Right ventricle myocardium superior (tissue), 1 donor: ENCODE data around the gene TTL. TPM values are rescaled to one million over a fixed set of nuclear protein-coding genes. Genes with fewer than 3 reads are reported as not detected.

Experiments
- total RNA-seq: library from RNA; stranded (reverse); fragmentation: NEBNext Ultra II Directional; extraction: Animal tissue kit (Norgen Biotek cat#: 25700); gene quantifications from one replicate; pipeline ENCODE4 v1.2.1, GENCODE V29; 2021
- donor health status: DM: no; HTN: yes; CAD: no; lungs with severe emphysema.

Gene TTL
- total RNA-seq, 1 donor from 2014 or later = 47.9 TPM

Other genes starting within 250 kb of the TTL start
- 12.0 TPM for gene ZC3H8, start 227.1 kb upstream of the TTL start, total RNA-seq
- gene ZC3H6, start 206.6 kb upstream of the TTL start, total RNA-seq = 18.7 TPM
- gene RGPD8, start 48.5 kb upstream of the TTL start, total RNA-seq = 5.2 TPM
- gene POLR1B, start 60.3 kb downstream of the TTL start, total RNA-seq = 9.1 TPM
- 18.7 TPM for gene CHCHD5, start 102.5 kb downstream of the TTL start, total RNA-seq
- gene SLC20A1, start 163.8 kb downstream of the TTL start, total RNA-seq = 9.7 TPM
- gene NT5DC4, start 238.9 kb downstream of the TTL start, total RNA-seq = not detected